Measurements from ENCODE around the gene CCDC12. TPM values are rescaled to one million over a fixed set of nuclear protein-coding genes. Genes with fewer than 3 reads are reported as not detected.
A peak's percentile ranks its signal among the peaks of the same experiment; 100 is the strongest.

CCDC12 gene
- total RNA-seq, 1 experiment from 2014 or later: 52.7 TPM

- no peaks in the 10 kb centered on the region for H3K9me3 ChIP-seq
- no peak for TF ChIP-seq CTCF (IDR thresholded peaks at IDR 0.05; ENCODE audit: insufficient read depth in 1 of 2, low read depth in 1 of 2, low read length in 1 of 2, severe bottlenecking in 1 of 2, unreplicated experiment in 1 of 2)
- H3K36me3 ChIP-seq (ENCODE audit: control insufficient read depth, insufficient read depth, low read length): peaks cover 5% of the 10 kb centered on the region
- H3K9me3 Mint-ChIP-seq (ENCODE audit: unreplicated experiment): no peaks in the 10 kb centered on the region
- peaks cover 48% of the 10 kb centered on the region for H3K4me1 Mint-ChIP-seq (ENCODE audit: low read depth, unreplicated experiment)
- no peaks in the 10 kb centered on the region for H3K27me3 Mint-ChIP-seq (ENCODE audit: insufficient read depth, unreplicated experiment)
- BruUV-seq (replicated peaks): no TSS peak
- H3K4me3 Mint-ChIP-seq (ENCODE audit: unreplicated experiment): no peak overlapping the region
- ChIA-PET CTCF (interaction anchor here (1.5 kb wide), 1 partner anchor 49 kb away, joined by 3 read pairs; no protein-coding TSS in a partner anchor), POLR2A (no interaction called here)
- H3K27ac Mint-ChIP-seq (ENCODE audit: unreplicated experiment): no peak overlapping the region
- H3K4me3 ChIP-seq (ENCODE audit: low read depth, low read length): no peak overlapping the region
- intact Hi-C loops (cut with micrococcal nuclease; ENCODE audit: unreplicated experiment): no loop called here
- no peaks in the 10 kb centered on the region for H3K27me3 ChIP-seq (replicated peaks; ENCODE audit: control insufficient read depth, insufficient read depth, low read length)
- peaks cover 76% of the 10 kb centered on the region for H3K4me1 ChIP-seq
- peaks cover 81% of the 10 kb centered on the region for H3K36me3 Mint-ChIP-seq (ENCODE audit: insufficient read depth, unreplicated experiment)
- DNase-seq: no peak
Measured at GRCh38 chr3:46933261-46933660, 43.3 kb downstream of the CCDC12 start.

GRCh38 chr3:46932455-46933225, 43.9 kb downstream of the CCDC12 start:
- H3K4me1 ChIP-seq: peaks cover 72% of the 10 kb centered on the region
- peaks cover 5% of the 10 kb centered on the region for H3K36me3 ChIP-seq (ENCODE audit: control insufficient read depth, insufficient read depth, low read length)
- intact Hi-C loops (cut with micrococcal nuclease; ENCODE audit: unreplicated experiment): no loop called here
- Mint-ChIP-seq H3K4me3 (ENCODE audit: unreplicated experiment) (no peak overlapping the region), H3K9me3 (ENCODE audit: unreplicated experiment) (no peaks in the 10 kb centered on the region), H3K27me3 (ENCODE audit: insufficient read depth, unreplicated experiment) (no peaks in the 10 kb centered on the region), H3K4me1 (ENCODE audit: low read depth, unreplicated experiment) (peaks cover 48% of the 10 kb centered on the region), H3K27ac (ENCODE audit: unreplicated experiment) (peak overlapping the region; percentile 81), H3K36me3 (ENCODE audit: insufficient read depth, unreplicated experiment) (peaks cover 75% of the 10 kb centered on the region)
- H3K9me3 ChIP-seq: no peaks in the 10 kb centered on the region
- ChIA-PET POLR2A (no interaction called here), CTCF (interaction anchor here (1.5 kb wide), 1 partner anchor 49 kb away, joined by 3 read pairs; no protein-coding TSS in a partner anchor)
- H3K27me3 ChIP-seq (replicated peaks; ENCODE audit: control insufficient read depth, insufficient read depth, low read length): no peaks in the 10 kb centered on the region
- no peak overlapping the region for H3K4me3 ChIP-seq (ENCODE audit: low read depth, low read length)
- peak in 1 of 2 experiments; percentile 9 for TF ChIP-seq CTCF (IDR thresholded peaks at IDR 0.05; ENCODE audit: insufficient read depth in 1 of 2, low read depth in 1 of 2, low read length in 1 of 2, severe bottlenecking in 1 of 2, unreplicated experiment in 1 of 2)
- no peak for DNase-seq
- BruUV-seq (replicated peaks): no TSS peak

GRCh38 chr3:46931631-46932331, 44.8 kb downstream of the CCDC12 start:
- no peak for TF ChIP-seq CTCF (IDR thresholded peaks at IDR 0.05; ENCODE audit: insufficient read depth in 1 of 2, low read depth in 1 of 2, low read length in 1 of 2, severe bottlenecking in 1 of 2, unreplicated experiment in 1 of 2)
- ChIA-PET CTCF (no interaction called here), POLR2A (interaction anchor here (0.7 kb wide), 1 partner anchor 45 kb away, joined by 5 read pairs; no protein-coding TSS in a partner anchor)
- intact Hi-C loops (cut with micrococcal nuclease; ENCODE audit: unreplicated experiment): no loop called here
- no peak overlapping the region for H3K4me3 ChIP-seq (ENCODE audit: low read depth, low read length)
- Mint-ChIP-seq H3K9me3 (ENCODE audit: unreplicated experiment) (no peaks in the 10 kb centered on the region), H3K36me3 (ENCODE audit: insufficient read depth, unreplicated experiment) (peaks cover 77% of the 10 kb centered on the region), H3K4me1 (ENCODE audit: low read depth, unreplicated experiment) (peaks cover 47% of the 10 kb centered on the region), H3K4me3 (ENCODE audit: unreplicated experiment) (no peak overlapping the region), H3K27me3 (ENCODE audit: insufficient read depth, unreplicated experiment) (no peaks in the 10 kb centered on the region), H3K27ac (ENCODE audit: unreplicated experiment) (peak overlapping the region; percentile 81)
- no TSS peak for BruUV-seq (replicated peaks)
- H3K4me1 ChIP-seq: peaks cover 65% of the 10 kb centered on the region
- peaks cover 7% of the 10 kb centered on the region for H3K36me3 ChIP-seq (ENCODE audit: control insufficient read depth, insufficient read depth, low read length)
- H3K27me3 ChIP-seq (replicated peaks; ENCODE audit: control insufficient read depth, insufficient read depth, low read length): no peaks in the 10 kb centered on the region
- H3K9me3 ChIP-seq: no peaks in the 10 kb centered on the region
- DNase-seq: no peak
